HFFc6 (cell line): ENCODE measurements around the gene NRXN2. TPM values are rescaled to one million over a fixed set of nuclear protein-coding genes. Genes with fewer than 3 reads are reported as not detected.

Experiments
- DNase-seq: peaks from one replicate; pipeline ENCODE4 v3.0.0-alpha.2; 2018
- H3K27ac Mint-ChIP-seq: 2 replicates; pipeline ENCODE4 v1.8.0; 2020; ENCODE audit warnings: mild to moderate bottlenecking, mixed read lengths
- H3K27me3 Mint-ChIP-seq: 2 replicates; pipeline ENCODE4 v1.8.0; 2021; ENCODE audit warnings: mild to moderate bottlenecking, moderate library complexity, mixed read lengths; ENCODE audit not compliant: insufficient read depth
- H3K36me3 Mint-ChIP-seq: 2 replicates; pipeline ENCODE4 v1.8.0; 2021; ENCODE audit warnings: low read depth, mixed read lengths
- H3K4me1 Mint-ChIP-seq: 2 replicates; pipeline ENCODE4 v1.8.0; 2020; ENCODE audit warnings: low read depth, mixed read lengths
- H3K4me3 Mint-ChIP-seq: 2 replicates; pipeline ENCODE4 v1.8.0; 2020; ENCODE audit warnings: mild to moderate bottlenecking, moderate library complexity, mixed read lengths
- H3K9me3 Mint-ChIP-seq: 2 replicates; pipeline ENCODE4 v1.8.0; 2020; ENCODE audit warnings: mild to moderate bottlenecking, mixed read lengths
- CTCF ChIP-seq: fragments of 200-600 bp; sonication (generic); IDR thresholded peaks from 2 replicates; pipeline ENCODE4 v1.5.0; 2021; ENCODE audit warnings: antibody characterized with exemption, mild to moderate bottlenecking
- total RNA-seq, 6 experiments: library from RNA; stranded (reverse); fragmentation: NEBNext Ultra II Directional; extraction: Animal tissue kit (Norgen Biotek cat#: 25700); gene quantifications; 2 replicates in 1 of 6; 3 replicates in 5 of 6; pipeline ENCODE4 v1.2.3, GENCODE V29; 2021

The NRXN2 gene
- total RNA-seq, 6 experiments from 2014 or later: 0.14 to 0.51 (median 0.31) TPM; not detected in 1

- Mint-ChIP-seq H3K4me3 (no peak overlapping the region), H3K36me3 (no peaks in the 10 kb centered on the region), H3K27ac (peak overlapping the region; percentile 61; the same call in 1 of the 2 replicates), H3K27me3 (peaks cover 9% of the 10 kb centered on the region), H3K9me3 (no peaks in the 10 kb centered on the region), H3K4me1 (peaks cover 44% of the 10 kb centered on the region)
- TF ChIP-seq CTCF: no peak
- peak; percentile 43 for DNase-seq
Measured at GRCh38 chr11:64661146-64661545, 61.9 kb downstream of the NRXN2 start.

- peaks cover 44% of the 10 kb centered on the region for H3K4me1 Mint-ChIP-seq
- DNase-seq: no peak
- peaks cover 9% of the 10 kb centered on the region for H3K27me3 Mint-ChIP-seq
- no peaks in the 10 kb centered on the region for H3K9me3 Mint-ChIP-seq
- H3K4me3 Mint-ChIP-seq: no peak overlapping the region
- TF ChIP-seq CTCF: no peak
- H3K27ac Mint-ChIP-seq: peak overlapping the region; percentile 96
- H3K36me3 Mint-ChIP-seq: no peaks in the 10 kb centered on the region
Measured at GRCh38 chr11:64660706-64661105, 62.3 kb downstream of the NRXN2 start.

- no peak for TF ChIP-seq CTCF
- H3K36me3 Mint-ChIP-seq: no peaks in the 10 kb centered on the region
- H3K9me3 Mint-ChIP-seq: no peaks in the 10 kb centered on the region
- H3K27me3 Mint-ChIP-seq: peaks cover 6% of the 10 kb centered on the region
- DNase-seq: no peak
- H3K27ac Mint-ChIP-seq: peak overlapping the region; percentile 96
- H3K4me1 Mint-ChIP-seq: peaks cover 44% of the 10 kb centered on the region
- H3K4me3 Mint-ChIP-seq: no peak overlapping the region
Measured at GRCh38 chr11:64660205-64660604, 62.8 kb downstream of the NRXN2 start.

GRCh38 chr11:64659417-64660144 is 63.4 kb downstream of the NRXN2 start:
- Mint-ChIP-seq H3K4me3 (peak overlapping the region; percentile 69), H3K4me1 (peaks cover 44% of the 10 kb centered on the region)

GRCh38 chr11:64658265-64658664 is 64.7 kb downstream of the NRXN2 start:
- Mint-ChIP-seq H3K9me3 (no peaks in the 10 kb centered on the region), H3K4me3 (no peak overlapping the region)
- no peak for TF ChIP-seq CTCF

More at GRCh38 chr11:64659417-64660144, 63.4 kb downstream of the NRXN2 start:
- no peaks in the 10 kb centered on the region for H3K36me3 Mint-ChIP-seq
- H3K27ac Mint-ChIP-seq: peak overlapping the region; percentile 96
- no peaks in the 10 kb centered on the region for H3K9me3 Mint-ChIP-seq
- peaks cover 5% of the 10 kb centered on the region for H3K27me3 Mint-ChIP-seq
- DNase-seq: peak; percentile 98
- peak; percentile 46; the same call in 1 of the 2 replicates for TF ChIP-seq CTCF

More at GRCh38 chr11:64658265-64658664, 64.7 kb downstream of the NRXN2 start:
- Mint-ChIP-seq H3K27ac (no peak overlapping the region; the same call in 1 of the 2 replicates), H3K36me3 (no peaks in the 10 kb centered on the region), H3K27me3 (peaks cover 9% of the 10 kb centered on the region), H3K4me1 (peaks cover 44% of the 10 kb centered on the region)
- no peak for DNase-seq
